Measurements from ENCODE around the gene SLC22A31. TPM values are rescaled to one million over a fixed set of nuclear protein-coding genes. Genes with fewer than 3 reads are reported as not detected.

The SLC22A31 gene
- total and polyA plus RNA-seq, 9 of the 15 experiments (the other 6 are each of a cell fraction or from before 2014, with no cell fraction given): 0.29 to 2.2 (median 0.47) TPM; not detected in 3

DNA sequence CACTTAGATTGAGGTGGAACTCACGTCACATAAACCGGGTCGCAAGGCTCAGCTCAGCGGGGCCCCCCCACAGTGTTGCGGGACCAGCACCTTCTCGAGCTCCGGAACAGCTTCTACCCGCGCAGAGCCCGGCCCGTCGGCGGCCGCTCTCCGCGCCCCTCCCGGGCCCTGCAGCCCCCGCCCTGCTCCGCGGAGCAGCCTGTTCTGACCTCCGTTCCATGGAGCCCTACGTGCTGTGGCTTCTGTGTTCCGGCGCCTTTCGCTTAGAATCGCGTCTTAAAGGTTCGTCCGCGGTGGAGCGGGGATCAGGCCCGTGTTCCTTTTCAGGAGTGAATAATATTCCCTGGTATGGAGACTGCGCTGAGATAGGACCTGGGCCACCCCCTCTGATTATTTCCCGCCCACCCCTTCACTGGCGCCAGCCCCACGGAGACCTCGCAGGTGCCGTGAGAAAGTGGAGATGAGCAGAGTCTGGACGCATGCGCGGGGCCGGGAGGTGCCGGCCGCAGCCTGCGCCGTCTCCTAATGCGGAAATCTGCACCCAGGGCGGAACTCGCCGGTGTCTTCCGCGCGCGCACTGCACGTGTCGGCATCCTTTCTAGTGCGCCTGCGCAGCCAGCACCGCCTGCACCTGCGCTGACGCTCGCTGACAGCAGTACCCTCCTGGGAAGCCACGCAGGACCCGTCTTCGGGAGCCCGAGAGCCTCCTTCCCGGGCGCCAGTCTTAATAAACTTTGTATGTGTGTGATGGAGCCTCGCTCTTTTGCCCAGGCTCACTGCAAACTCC, 48.1 kb upstream of the SLC22A31 start:
- no peak for DNase-seq (ENCODE audit: extremely low read depth in 1 of 4, low spot score in 3 of 4)
- POLR2A ChIA-PET: no interaction called here
- Histone ChIP-seq H3K9ac (ENCODE audit: insufficient read depth in 1 of 2, low read depth in 2 of 2, low read length in 2 of 2) (peak overlapping the region; percentile 35 to 41; a peak in 1 of 4 replicates), H3K4me2 (ENCODE audit: insufficient read depth, low read length) (peak overlapping the region; percentile 72), H3K27ac (ENCODE audit: extremely low read depth, low read depth, low read length) (no peak overlapping the region), H2AFZ (ENCODE audit: low read depth, low read length) (peak overlapping the region; percentile 89), H3K9me1 (ENCODE audit: control insufficient read depth, insufficient read depth, low read length) (no peaks in the 10 kb centered on the region), H3K4me3 (peak overlapping the region; percentile 56), H3K27me3 (ENCODE audit: control insufficient read depth in 2 of 2, insufficient read depth in 2 of 2, low read length in 2 of 2) (no peaks in the 10 kb centered on the region), H3K36me3 (ENCODE audit: control insufficient read depth, insufficient read depth, low read length) (no peaks in the 10 kb centered on the region), H3K79me2 (ENCODE audit: control insufficient read depth, insufficient read depth, low read length) (no peaks in the 10 kb centered on the region), H3K4me1 (replicated peaks in 1 of 2; ENCODE audit: control insufficient read depth in 2 of 2, insufficient read depth in 2 of 2, low read length in 2 of 2) (peaks cover 0 to 24% of the 10 kb centered on the region in 2 experiments; a peak in 3 of 5 replicates), H4K20me1 (replicated peaks; ENCODE audit: control insufficient read depth, insufficient read depth, low read length) (no peaks in the 10 kb centered on the region), H3K9me3 (replicated peaks; ENCODE audit: control insufficient read depth, insufficient read depth, low read depth, low read length) (no peaks in the 10 kb centered on the region; the same call in 1 of the 2 replicates)
- no peak for ATAC-seq
- FAIRE-seq: no peak
- intact Hi-C loops (cut with micrococcal nuclease) (no loop called here), in situ Hi-C loops (cut with MboI) (no loop called here)
- CTCF ChIA-PET (ENCODE audit: low intra/inter-chr PET ratio): no interaction called here
- BruUV-seq (replicated peaks): no TSS peak
- 86% methylated on average over 35 of the region's 69 CpGs for WGBS (ENCODE audit: insufficient coverage, low coverage, missing lambda C conversion rate)
- no peak for TF ChIP-seq THRAP3 (IDR thresholded peaks at IDR 0.05; ENCODE audit: borderline replicate concordance)
- TF ChIP-seq XRCC5 (IDR thresholded peaks at IDR 0.05; ENCODE audit: low read depth, low read length): no peak
- TF ChIP-seq ZNF445 (CRISPR knock-in tag; IDR thresholded peaks at IDR 0.05; ENCODE audit: low read depth): no peak
- TF ChIP-seq PCBP1 (IDR thresholded peaks at IDR 0.05; ENCODE audit: low read depth, low read length, poor library complexity, severe bottlenecking): peak; percentile 32
- TF ChIP-seq HIVEP1 (CRISPR knock-in tag; IDR thresholded peaks at IDR 0.05): no peak
- TF ChIP-seq, protein P1, sequence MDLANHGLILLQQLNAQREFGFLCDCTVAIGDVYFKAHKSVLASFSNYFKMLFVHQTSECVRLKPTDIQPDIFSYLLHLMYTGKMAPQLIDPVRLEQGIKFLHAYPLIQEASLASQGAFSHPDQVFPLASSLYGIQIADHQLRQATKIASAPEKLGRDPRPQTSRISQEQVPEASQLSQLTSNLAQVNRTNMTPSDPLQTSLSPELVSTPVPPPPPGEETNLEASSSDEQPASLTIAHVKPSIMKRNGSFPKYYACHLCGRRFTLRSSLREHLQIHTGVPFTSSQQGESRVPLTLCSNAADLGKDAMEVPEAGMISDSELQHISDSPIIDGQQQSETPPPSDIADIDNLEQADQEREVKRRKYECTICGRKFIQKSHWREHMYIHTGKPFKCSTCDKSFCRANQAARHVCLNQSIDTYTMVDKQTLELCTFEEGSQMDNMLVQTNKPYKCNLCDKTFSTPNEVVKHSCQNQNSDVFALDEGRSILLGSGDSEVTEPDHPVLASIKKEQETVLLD (IDR thresholded peaks at IDR 0.05): no peak
- no peak for TF ChIP-seq BDP1 (IDR thresholded peaks at IDR 0.05; ENCODE audit: insufficient read depth, insufficient read length)
- no peak for TF ChIP-seq POLR2AphosphoS5 (IDR thresholded peaks at IDR 0.05; ENCODE audit: control insufficient read depth, insufficient read depth, low read depth, low read length)
- TF ChIP-seq, protein P2, sequence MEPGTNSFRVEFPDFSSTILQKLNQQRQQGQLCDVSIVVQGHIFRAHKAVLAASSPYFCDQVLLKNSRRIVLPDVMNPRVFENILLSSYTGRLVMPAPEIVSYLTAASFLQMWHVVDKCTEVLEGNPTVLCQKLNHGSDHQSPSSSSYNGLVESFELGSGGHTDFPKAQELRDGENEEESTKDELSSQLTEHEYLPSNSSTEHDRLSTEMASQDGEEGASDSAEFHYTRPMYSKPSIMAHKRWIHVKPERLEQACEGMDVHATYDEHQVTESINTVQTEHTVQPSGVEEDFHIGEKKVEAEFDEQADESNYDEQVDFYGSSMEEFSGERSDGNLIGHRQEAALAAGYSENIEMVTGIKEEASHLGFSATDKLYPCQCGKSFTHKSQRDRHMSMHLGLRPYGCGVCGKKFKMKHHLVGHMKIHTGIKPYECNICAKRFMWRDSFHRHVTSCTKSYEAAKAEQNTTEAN (CRISPR knock-in tag; IDR thresholded peaks at IDR 0.05): no peak
- TF ChIP-seq PTBP1 (IDR thresholded peaks at IDR 0.05; ENCODE audit: low read depth, low read length): no peak
- no peak for TF ChIP-seq FOXP1 (CRISPR knock-in tag; IDR thresholded peaks at IDR 0.05)
- peak; percentile 64 for TF ChIP-seq ZNF184 (CRISPR knock-in tag; IDR thresholded peaks at IDR 0.05)
- TF ChIP-seq TAF15 (IDR thresholded peaks at IDR 0.05; ENCODE audit: low read depth, low read length): no peak
- TF ChIP-seq ZNF146 (CRISPR knock-in tag; IDR thresholded peaks at IDR 0.05; ENCODE audit: unreplicated experiment): peak; percentile 87
- TF ChIP-seq POLR2G (IDR thresholded peaks at IDR 0.05; ENCODE audit: low read depth, low read length): peak; percentile 23; the same call in 1 of the 2 replicates
- TF ChIP-seq PRPF4 (IDR thresholded peaks at IDR 0.05; ENCODE audit: insufficient read depth, low read depth, low read length, poor library complexity, severe bottlenecking): no peak
- TF ChIP-seq, protein P3, sequence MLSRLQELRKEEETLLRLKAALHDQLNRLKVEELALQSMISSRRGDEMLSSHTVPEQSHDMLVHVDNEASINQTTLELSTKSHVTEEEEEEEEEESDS (CRISPR knock-in tag; IDR thresholded peaks at IDR 0.05): no peak
